HEK293 (cell line): ENCODE measurements around the gene ITSN2.

Experiments used
- REPIN1 ChIP-seq: fragments of 450-650 bp; formaldehyde crosslinking; IDR thresholded peaks from 2 replicates; pipeline ENCODE4 v1.5.1; 2017; ENCODE audit warnings: missing biosample characterization, missing genetic modification characterization, low read depth
- ZBTB1 ChIP-seq: fragments of 450-650 bp; formaldehyde crosslinking; IDR thresholded peaks from 2 replicates; pipeline ENCODE4 v1.5.1; 2016; ENCODE audit warnings: missing biosample characterization, missing genetic modification characterization
- ZFHX2 ChIP-seq: fragments of 450-650 bp; formaldehyde crosslinking; conservative IDR thresholded peaks from 2 replicates; pipeline ENCODE4 v1.5.1; 2016; ENCODE audit warnings: missing biosample characterization, missing genetic modification characterization
- ZIC2 ChIP-seq: fragments of 450-650 bp; formaldehyde crosslinking; IDR thresholded peaks from 2 replicates; pipeline ENCODE4 v1.5.1; 2016; ENCODE audit warnings: missing biosample characterization, missing genetic modification characterization
- ZNF146 ChIP-seq: fragments of 450-650 bp; formaldehyde crosslinking; IDR thresholded peaks from 2 replicates; pipeline ENCODE4 v1.5.1; 2016; ENCODE audit warnings: missing biosample characterization, missing genetic modification characterization
- ZNF155 ChIP-seq: fragments of 450-650 bp; formaldehyde crosslinking; IDR thresholded peaks from 2 replicates; pipeline ENCODE4 v1.5.1; 2016; ENCODE audit warnings: missing biosample characterization, missing genetic modification characterization
- ZNF211 ChIP-seq: fragments of 450-650 bp; formaldehyde crosslinking; IDR thresholded peaks from 2 replicates; pipeline ENCODE4 v1.5.1; 2016; ENCODE audit warnings: low read depth, missing biosample characterization, missing genetic modification characterization
- ZNF214 ChIP-seq: fragments of 450-650 bp; formaldehyde crosslinking; IDR thresholded peaks from 2 replicates; pipeline ENCODE4 v1.5.1; 2017; ENCODE audit warnings: missing biosample characterization, mild to moderate bottlenecking, missing genetic modification characterization, borderline replicate concordance
- ZNF280D ChIP-seq: fragments of 450-650 bp; formaldehyde crosslinking; IDR thresholded peaks from 2 replicates; pipeline ENCODE4 v1.5.1; 2016; ENCODE audit warnings: missing biosample characterization, missing genetic modification characterization
- ZNF423 ChIP-seq: fragments of 450-650 bp; formaldehyde crosslinking; IDR thresholded peaks from 2 replicates; pipeline ENCODE4 v1.5.1; 2016; ENCODE audit warnings: missing biosample characterization, missing genetic modification characterization
- TF ChIP-seq, protein P1 (sequence below): sonication (generic); formaldehyde crosslinking; IDR thresholded peaks from 2 replicates; pipeline ENCODE4 v1.8.1; 2022; ENCODE audit warnings: mild to moderate bottlenecking, moderate library complexity, missing genetic modification reagents
- TF ChIP-seq, protein P2 (sequence below): fragments of 450-650 bp; formaldehyde crosslinking; IDR thresholded peaks from 2 replicates; pipeline ENCODE4 v1.5.1; 2016; ENCODE audit warnings: missing biosample characterization, missing genetic modification characterization

GRCh38 chr2:24394998-24395397, 34.7 kb upstream of the ITSN2 start:
- TF ChIP-seq REPIN1 (tag by site-specific recombination) (no peak), ZNF280D (no peak), ZNF155 (tag by site-specific recombination) (no peak), ZIC2 (tag by site-specific recombination) (no peak), ZNF423 (tag by site-specific recombination) (no peak), ZNF146 (tag by site-specific recombination) (no peak), ZNF211 (tag by site-specific recombination) (no peak), ZBTB1 (tag by site-specific recombination) (no peak), ZFHX2 (tag by site-specific recombination) (no peak), ZNF214 (tag by site-specific recombination) (no peak)
- TF ChIP-seq, protein P1, sequence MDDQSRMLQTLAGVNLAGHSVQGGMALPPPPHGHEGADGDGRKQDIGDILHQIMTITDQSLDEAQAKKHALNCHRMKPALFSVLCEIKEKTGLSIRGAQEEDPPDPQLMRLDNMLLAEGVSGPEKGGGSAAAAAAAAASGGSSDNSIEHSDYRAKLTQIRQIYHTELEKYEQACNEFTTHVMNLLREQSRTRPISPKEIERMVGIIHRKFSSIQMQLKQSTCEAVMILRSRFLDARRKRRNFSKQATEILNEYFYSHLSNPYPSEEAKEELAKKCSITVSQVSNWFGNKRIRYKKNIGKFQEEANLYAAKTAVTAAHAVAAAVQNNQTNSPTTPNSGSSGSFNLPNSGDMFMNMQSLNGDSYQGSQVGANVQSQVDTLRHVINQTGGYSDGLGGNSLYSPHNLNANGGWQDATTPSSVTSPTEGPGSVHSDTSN (CRISPR knock-in tag) = no peak
- TF ChIP-seq, protein P2, sequence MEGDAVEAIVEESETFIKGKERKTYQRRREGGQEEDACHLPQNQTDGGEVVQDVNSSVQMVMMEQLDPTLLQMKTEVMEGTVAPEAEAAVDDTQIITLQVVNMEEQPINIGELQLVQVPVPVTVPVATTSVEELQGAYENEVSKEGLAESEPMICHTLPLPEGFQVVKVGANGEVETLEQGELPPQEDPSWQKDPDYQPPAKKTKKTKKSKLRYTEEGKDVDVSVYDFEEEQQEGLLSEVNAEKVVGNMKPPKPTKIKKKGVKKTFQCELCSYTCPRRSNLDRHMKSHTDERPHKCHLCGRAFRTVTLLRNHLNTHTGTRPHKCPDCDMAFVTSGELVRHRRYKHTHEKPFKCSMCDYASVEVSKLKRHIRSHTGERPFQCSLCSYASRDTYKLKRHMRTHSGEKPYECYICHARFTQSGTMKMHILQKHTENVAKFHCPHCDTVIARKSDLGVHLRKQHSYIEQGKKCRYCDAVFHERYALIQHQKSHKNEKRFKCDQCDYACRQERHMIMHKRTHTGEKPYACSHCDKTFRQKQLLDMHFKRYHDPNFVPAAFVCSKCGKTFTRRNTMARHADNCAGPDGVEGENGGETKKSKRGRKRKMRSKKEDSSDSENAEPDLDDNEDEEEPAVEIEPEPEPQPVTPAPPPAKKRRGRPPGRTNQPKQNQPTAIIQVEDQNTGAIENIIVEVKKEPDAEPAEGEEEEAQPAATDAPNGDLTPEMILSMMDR (tag by site-specific recombination) = no peak
